Small intestine (tissue), 7 donors: ENCODE results near the gene TSC2. TPM values are rescaled to one million over a fixed set of nuclear protein-coding genes. Genes with fewer than 3 reads are reported as not detected.
"Not testable (repeated sequence)": the region's sequence is repeated elsewhere in the genome, so short reads cannot be mapped to it uniquely, and the experiment has no call there.

ENCODE experiments used
- DNase-seq, 2 donors: peaks; one replicate each; pipeline versions ENCODE4 v3.0.0 to v3.0.0-alpha.2; 2013
- FAIRE-seq: peaks from 2 replicates; lab custom pipeline; 2012; peaks lifted over from hg19 to GRCh38; lab: Jason Lieb, UNC
- H3K27ac ChIP-seq, 3 donors: one replicate each; pipeline ENCODE4 v1.5.1; 2013; ENCODE audit warnings: low read length in 2 of 3, mild to moderate bottlenecking in 2 of 3, control low read depth in 1 of 3, inconsistent platforms in 1 of 3, low read depth in 1 of 3, moderate library complexity in 1 of 3
- H3K27me3 ChIP-seq, 3 donors: one replicate each; pipeline ENCODE4 v1.6.1; 2013; ENCODE audit warnings: low read length in 3 of 3, inconsistent platforms in 1 of 3; ENCODE audit not compliant: control insufficient read depth in 3 of 3, insufficient read depth in 3 of 3
- H3K36me3 ChIP-seq, 3 donors: one replicate each; pipeline ENCODE4 v1.6.1; 2013; ENCODE audit warnings: low read length in 3 of 3, inconsistent platforms in 1 of 3, low read depth in 1 of 3, mild to moderate bottlenecking in 1 of 3, moderate library complexity in 1 of 3; ENCODE audit not compliant: control insufficient read depth in 3 of 3, insufficient read depth in 2 of 3
- H3K4me1 ChIP-seq, 3 donors: one replicate each; pipeline ENCODE4 v1.6.1; 2013; ENCODE audit warnings: low read length in 2 of 3, inconsistent platforms in 1 of 3, low read depth in 1 of 3, mild to moderate bottlenecking in 1 of 3, moderate library complexity in 1 of 3; ENCODE audit not compliant: control insufficient read depth in 3 of 3, insufficient read depth in 2 of 3
- H3K4me3 ChIP-seq, 3 donors: one replicate each; pipeline ENCODE4 v1.5.1; 2013; ENCODE audit warnings: low read length in 3 of 3, control low read depth in 1 of 3, inconsistent platforms in 1 of 3, low read depth in 1 of 3, mild to moderate bottlenecking in 1 of 3, moderate library complexity in 1 of 3
- H3K9me3 ChIP-seq, 2 donors: one replicate each; pipeline ENCODE4 v1.6.1; 2013; ENCODE audit warnings: low read depth in 1 of 2, low read length in 1 of 2; ENCODE audit not compliant: control insufficient read depth in 2 of 2, insufficient read depth in 1 of 2
- WGBS, 3 donors: extraction: QIAGEN DNeasy Blood & Tissue Kit; methylation state at CpG; one replicate each; pipeline ENCODE4 v1.1.7; 2013; 5-methylcytosine and 5-hydroxymethylcytosine counted together
- polyA plus RNA-seq, 4 donors: library from polyadenylated mRNA; stranded (reverse) in 3 of 4; unstranded in 1 of 4; fragments of 200-250 nt in 3 of 4; fragments of 120-200 nt in 1 of 4; gene quantifications; one replicate each; pipeline versions ENCODE4 v1.2.1 to v1.2.3, GENCODE V29; 2013
- donor health status: healthy with polysubstance abuse.
- donor health status: control.
- donor health status: control.
- donor health status: Bipolar disorder and iron deficiency.
- donor health status: healthy.

TSC2 gene
- polyA plus RNA-seq, 4 donors = 35.1 to 75.9 (median 60.1) TPM

DNA sequence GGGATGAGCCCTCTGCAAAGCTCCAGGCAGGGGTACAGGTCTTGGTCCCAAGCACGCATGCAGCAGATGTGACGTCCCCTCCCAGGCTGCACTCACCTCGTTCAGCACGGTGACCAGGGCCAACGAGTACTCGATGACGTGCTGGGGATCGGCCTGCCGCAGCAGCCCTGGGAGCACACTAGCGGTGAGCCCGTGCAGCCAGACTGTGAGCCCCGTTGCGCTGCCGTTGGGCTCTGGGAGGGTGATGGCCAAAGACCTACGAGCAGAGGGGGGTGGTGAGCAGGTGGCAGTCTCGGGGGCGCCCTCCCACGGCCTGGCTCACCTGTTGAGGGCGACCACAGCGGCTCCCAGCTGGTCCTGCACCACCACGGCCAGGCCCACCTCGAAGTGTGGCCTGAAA lies 58.0 kb downstream of the TSC2 start:
- WGBS, 3 donors = 75 to 87% (median 84%) methylated on average over 15 to 20 of the region's 22 CpGs
- not testable (repeated sequence) for H3K4me1 ChIP-seq, H3K9me3 ChIP-seq, DNase-seq, H3K27ac ChIP-seq, H3K4me3 ChIP-seq, FAIRE-seq, H3K27me3 ChIP-seq
- peaks cover 0 to 54% (median 0%) of the 10 kb centered on the region in 3 donors for H3K36me3 ChIP-seq

DNA sequence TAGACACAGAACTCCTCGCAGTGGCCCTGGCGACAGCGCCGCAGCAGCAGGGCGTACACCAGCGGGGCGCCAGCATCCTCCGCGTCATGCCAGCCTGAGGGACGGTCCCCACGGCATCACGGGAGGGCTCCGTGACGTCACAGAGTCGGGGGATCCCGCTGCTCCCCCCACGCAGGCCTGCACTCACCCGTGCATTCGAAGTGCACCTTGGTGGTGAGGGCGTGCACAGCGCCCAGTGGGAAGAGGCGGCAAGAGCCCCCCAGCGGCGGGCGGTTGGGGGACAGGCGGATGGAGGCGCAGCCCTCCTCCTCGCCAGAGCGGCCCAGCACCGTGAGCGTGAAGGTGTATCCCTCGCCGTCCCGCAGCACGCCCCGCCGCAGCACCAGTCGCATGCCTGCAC lies 58.4 kb downstream of the TSC2 start:
- not testable (repeated sequence) for FAIRE-seq

DNA sequence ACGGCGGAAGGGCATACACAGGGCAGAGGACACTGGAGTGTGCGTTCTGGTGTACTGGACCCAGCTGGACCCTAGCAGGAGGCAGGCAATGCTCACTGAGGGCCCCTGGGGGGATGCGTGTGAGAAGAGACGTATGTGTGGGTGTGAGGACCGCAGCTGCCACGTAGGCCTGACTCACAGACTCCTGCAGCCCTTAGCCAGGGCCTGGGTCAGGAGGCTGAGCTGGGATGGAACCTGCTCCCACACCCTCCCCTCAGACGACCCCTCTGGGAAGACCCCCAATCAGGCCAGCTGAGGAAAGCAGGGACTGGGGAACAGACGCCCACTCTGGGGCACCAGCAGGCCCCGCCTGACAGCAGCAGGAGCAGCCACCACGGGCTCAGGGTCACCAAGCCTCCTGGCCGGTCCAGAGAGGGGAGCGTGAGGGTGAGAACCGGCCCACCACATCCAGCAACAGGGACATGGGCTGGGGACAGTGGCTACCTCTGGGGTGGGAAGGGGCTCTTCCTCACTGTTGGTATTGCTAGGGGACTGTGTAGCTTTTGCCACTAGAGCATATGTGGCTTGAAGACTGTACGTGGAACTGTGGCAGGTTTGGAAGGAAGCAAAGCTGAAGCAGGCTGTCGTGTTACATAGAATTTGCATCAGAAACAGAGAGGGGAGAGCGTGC lies 59.5 kb downstream of the TSC2 start:
- H3K36me3 ChIP-seq = peaks cover 0 to 54% (median 0%) of the 10 kb centered on the region in 3 donors
- H3K4me3 ChIP-seq, H3K4me1 ChIP-seq, DNase-seq, FAIRE-seq, H3K9me3 ChIP-seq, H3K27me3 ChIP-seq, H3K27ac ChIP-seq: not testable (repeated sequence)
- 85 to 92% (median 87%) methylated on average over 13 to 17 of the region's 17 CpGs for WGBS, 3 donors

More for the DNA sequence above, 58.4 kb downstream of the TSC2 start:
- not testable (repeated sequence) for H3K4me3 ChIP-seq, H3K9me3 ChIP-seq, DNase-seq, H3K27ac ChIP-seq, H3K27me3 ChIP-seq, H3K4me1 ChIP-seq
- H3K36me3 ChIP-seq = peaks cover 0 to 56% (median 0%) of the 10 kb centered on the region in 3 donors
- WGBS, 3 donors = 94 to 98% (median 96%) methylated on average over 25 to 38 of the region's 38 CpGs

DNA sequence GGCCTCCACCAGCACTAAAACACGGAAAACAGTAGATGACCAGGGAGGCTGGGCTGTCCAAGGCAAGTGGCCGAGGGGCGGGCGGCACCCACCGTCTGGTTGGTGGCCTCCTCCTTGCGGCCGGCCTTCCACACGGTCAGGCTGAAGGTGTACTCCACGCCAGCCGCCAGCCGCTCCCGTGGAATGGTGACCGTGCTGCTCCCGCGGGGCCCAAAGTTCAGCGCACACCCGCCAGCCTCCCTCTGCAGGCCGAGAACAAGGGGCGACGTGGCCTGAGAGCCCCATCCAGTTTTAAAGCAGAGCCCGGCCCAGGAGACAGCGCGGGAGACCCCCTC lies 60.0 kb downstream of the TSC2 start:
- DNase-seq, FAIRE-seq, H3K9me3 ChIP-seq, H3K27ac ChIP-seq, H3K4me3 ChIP-seq, H3K27me3 ChIP-seq, H3K4me1 ChIP-seq: not testable (repeated sequence)
- WGBS, 3 donors = 93 to 97% (median 93%) methylated on average over 11 to 23 of the region's 23 CpGs
- peaks cover 0 to 52% (median 0%) of the 10 kb centered on the region in 3 donors for H3K36me3 ChIP-seq

DNA sequence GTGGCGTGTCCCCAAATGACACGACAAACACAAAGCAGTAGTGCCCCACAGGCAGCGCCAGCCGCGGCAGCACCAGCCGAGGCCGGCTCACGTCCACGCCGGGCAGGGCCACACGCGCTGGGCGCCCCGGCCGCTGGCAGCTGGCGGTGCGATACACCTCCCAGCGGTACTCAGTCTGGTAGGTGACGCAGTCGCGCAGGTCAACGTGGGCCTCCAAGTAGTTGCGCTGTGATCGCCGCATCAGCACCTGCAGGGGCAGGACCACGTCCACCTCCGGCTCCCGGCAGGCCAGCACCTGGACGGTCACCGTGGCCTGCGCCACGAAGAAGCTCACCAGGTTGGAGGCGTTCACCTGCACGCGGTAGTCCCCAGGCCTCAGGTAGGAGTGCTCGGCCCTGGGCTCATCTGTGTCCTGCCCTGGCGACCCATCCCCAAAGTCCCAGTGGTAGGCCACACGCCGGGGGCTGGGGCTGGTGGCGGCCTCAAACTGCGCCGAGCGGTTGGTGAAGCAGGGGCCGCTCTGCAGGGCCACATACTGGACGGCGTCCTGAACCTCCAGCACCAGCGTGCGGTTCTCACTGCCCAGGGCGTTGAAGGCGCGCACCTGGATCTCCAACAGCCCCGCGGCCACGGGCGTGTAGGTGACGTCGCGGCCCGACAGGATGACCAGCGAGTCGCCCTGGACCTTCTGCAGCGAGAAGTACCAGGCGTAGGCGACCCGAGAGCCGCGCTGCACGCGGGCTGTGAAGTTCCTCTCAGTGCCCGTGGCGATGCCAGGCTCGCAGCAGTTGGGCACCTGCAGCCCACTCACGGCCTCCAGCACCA lies 60.9 kb downstream of the TSC2 start:
- DNase-seq, H3K27ac ChIP-seq, H3K4me3 ChIP-seq, H3K4me1 ChIP-seq, FAIRE-seq, H3K27me3 ChIP-seq, H3K9me3 ChIP-seq: not testable (repeated sequence)
- H3K36me3 ChIP-seq = peaks cover 0 to 51% (median 0%) of the 10 kb centered on the region in 3 donors
- WGBS, 3 donors = 97 to 99% (median 98%) methylated on average over 58 to 73 of the region's 73 CpGs

DNA sequence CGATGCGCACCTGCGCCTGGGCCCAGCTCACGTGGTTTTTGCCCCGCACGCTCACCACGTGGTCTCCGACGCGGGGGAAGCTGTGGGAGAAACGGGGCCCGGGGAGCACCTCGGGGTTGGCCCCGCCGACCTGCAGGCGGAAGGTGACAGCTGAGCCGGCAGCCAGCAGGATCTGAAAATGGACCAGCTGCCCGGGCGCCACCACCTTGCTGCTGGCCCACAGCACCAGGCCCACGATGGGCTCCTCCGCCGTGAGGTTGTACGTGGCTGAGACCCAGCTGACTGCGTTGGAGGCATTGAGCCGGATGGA lies 61.4 kb downstream of the TSC2 start:
- not testable (repeated sequence) for H3K27me3 ChIP-seq, FAIRE-seq, H3K9me3 ChIP-seq, H3K4me1 ChIP-seq, H3K27ac ChIP-seq, H3K4me3 ChIP-seq, DNase-seq
- WGBS, 3 donors = 93 to 95% (median 94%) methylated on average over 20 to 25 of the region's 25 CpGs
- H3K36me3 ChIP-seq = peaks cover 0 to 55% (median 0%) of the 10 kb centered on the region in 3 donors

DNA sequence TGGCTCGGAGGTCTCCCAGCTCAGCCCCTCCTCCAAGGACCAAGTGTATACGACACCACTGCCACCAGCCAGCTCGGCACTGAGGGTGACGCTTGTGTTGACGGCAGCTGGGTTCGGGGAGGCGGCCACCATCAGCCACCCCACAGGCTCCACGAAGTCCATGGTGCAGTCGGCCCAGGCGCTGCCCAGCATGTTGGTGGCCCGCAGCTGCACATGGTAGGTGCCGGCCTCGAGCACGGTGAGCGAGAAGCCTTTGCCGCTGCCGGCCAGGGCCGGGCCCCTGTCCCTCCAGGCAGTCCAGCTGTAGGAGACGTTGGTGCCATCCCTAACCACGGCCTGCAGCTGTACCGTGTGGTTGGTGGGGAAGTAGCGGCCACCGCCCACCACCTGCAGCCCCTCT lies 62.1 kb downstream of the TSC2 start:
- peaks cover 0 to 59% (median 2%) of the 10 kb centered on the region in 3 donors for H3K36me3 ChIP-seq
- H3K4me1 ChIP-seq, FAIRE-seq, H3K27ac ChIP-seq, H3K27me3 ChIP-seq, DNase-seq, H3K9me3 ChIP-seq, H3K4me3 ChIP-seq: not testable (repeated sequence)
- WGBS, 3 donors = 91 to 97% (median 95%) methylated on average over 12 to 22 of the region's 23 CpGs

DNA sequence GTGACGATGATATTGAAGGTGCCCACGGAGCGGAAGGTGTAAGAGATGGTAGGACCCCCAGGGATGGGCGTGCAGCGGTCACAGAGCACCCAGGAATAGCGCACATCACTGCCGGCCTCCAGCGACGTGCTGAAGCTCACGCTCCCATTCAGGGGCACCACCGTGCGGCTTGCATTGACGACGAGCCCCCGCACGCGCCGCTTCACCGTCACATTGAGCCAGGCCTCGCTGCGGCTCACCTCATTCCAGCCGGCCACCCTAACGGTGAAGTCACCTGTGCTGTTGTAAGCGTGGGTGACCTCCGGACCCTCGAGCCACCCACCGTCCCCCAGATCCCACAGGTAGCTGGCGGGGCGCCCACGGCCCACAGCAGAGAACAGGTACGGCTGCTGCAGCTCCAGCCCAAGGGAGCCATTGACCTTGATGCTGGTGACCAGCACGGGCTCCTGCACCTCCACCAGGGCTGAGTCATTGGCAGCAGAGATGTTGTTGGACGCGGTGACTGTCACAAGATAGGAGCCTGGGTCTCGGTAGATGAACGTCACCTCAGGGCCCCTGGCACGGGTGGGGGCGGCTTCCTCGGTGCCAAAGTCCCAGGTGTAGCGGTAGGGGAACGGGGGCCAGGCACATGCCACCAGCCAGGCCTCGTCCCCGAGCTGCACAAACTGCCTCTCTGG lies 62.7 kb downstream of the TSC2 start:
- not testable (repeated sequence) for H3K4me3 ChIP-seq, H3K27ac ChIP-seq, DNase-seq, H3K9me3 ChIP-seq, H3K27me3 ChIP-seq, H3K4me1 ChIP-seq, FAIRE-seq
- peaks cover 0 to 57% (median 2%) of the 10 kb centered on the region in 3 donors for H3K36me3 ChIP-seq
- WGBS, 3 donors = 92 to 94% (median 93%) methylated on average over 38 to 43 of the region's 43 CpGs
